Fibroblast of lung (primary cell): Measurements from ENCODE around the gene ARVCF. TPM values are rescaled to one million over a fixed set of nuclear protein-coding genes. Genes with fewer than 3 reads are reported as not detected.

Experiments used
- DNase-seq, 2 donors: peaks; one replicate each; pipeline versions ENCODE4 v3.0.0 to v3.0.0-alpha.2; 2010; ENCODE audit warnings: low read depth in 2 of 2
- H2AFZ ChIP-seq: 2 replicates; pipeline ENCODE4 v1.5.1; 2012; ENCODE audit warnings: low read length, control low read depth, inconsistent platforms
- H3K27ac ChIP-seq: 2 replicates; pipeline ENCODE4 v1.5.1; 2011; ENCODE audit warnings: low read length, control low read depth; ENCODE audit not compliant: insufficient read depth
- H3K27me3 ChIP-seq: 2 replicates; pipeline ENCODE4 v1.5.1; 2011; ENCODE audit warnings: mild to moderate bottlenecking, low read length; ENCODE audit not compliant: control insufficient read depth, insufficient read depth
- H3K36me3 ChIP-seq: 2 replicates; pipeline ENCODE4 v1.5.1; 2011; ENCODE audit warnings: low read length; ENCODE audit not compliant: control insufficient read depth, insufficient read depth
- H3K4me1 ChIP-seq: 2 replicates; pipeline ENCODE4 v1.5.1; 2011; ENCODE audit warnings: low read length; ENCODE audit not compliant: control insufficient read depth, insufficient read depth; ENCODE audit errors: extremely low read depth
- H3K4me2 ChIP-seq: 2 replicates; pipeline ENCODE4 v1.5.1; 2011; ENCODE audit warnings: low read length, control low read depth; ENCODE audit not compliant: insufficient read depth; ENCODE audit errors: extremely low read depth
- H3K4me3 ChIP-seq, 4 experiments: fragments of 200-600 bp in 1 of 4; sonication (generic) in 1 of 4; replicated peaks in 1 of 4; 2 replicates each; pipeline ENCODE4 v1.5.1; 2011 to 2016; ENCODE audit warnings: low read length in 4 of 4, low read depth in 3 of 4, mild to moderate bottlenecking in 3 of 4, control low read depth in 2 of 4, inconsistent platforms in 1 of 4, mixed read lengths in 1 of 4; ENCODE audit not compliant: insufficient read depth in 1 of 4; ENCODE audit errors: control extremely low read depth in 1 of 4
- H3K79me2 ChIP-seq: 2 replicates; pipeline ENCODE4 v1.5.1; 2012; ENCODE audit warnings: mild to moderate bottlenecking, low read length, inconsistent platforms; ENCODE audit not compliant: control insufficient read depth, insufficient read depth
- H3K9ac ChIP-seq: 2 replicates; pipeline ENCODE4 v1.5.1; 2011; ENCODE audit warnings: mild to moderate bottlenecking, low read length, control low read depth; ENCODE audit not compliant: insufficient read depth
- H3K9me3 ChIP-seq: 2 replicates; pipeline ENCODE4 v1.5.1; 2012; ENCODE audit warnings: low read depth, low read length; ENCODE audit not compliant: control insufficient read depth, insufficient read depth
- H4K20me1 ChIP-seq: 2 replicates; pipeline ENCODE4 v1.5.1; 2011; ENCODE audit warnings: low read length; ENCODE audit not compliant: control insufficient read depth, insufficient read depth; ENCODE audit errors: extremely low read depth
- EZH2 ChIP-seq: IDR thresholded peaks from 2 replicates; pipeline ENCODE4 v1.5.1; 2012; ENCODE audit warnings: low read length, control low read depth, mild to moderate bottlenecking; ENCODE audit errors: missing control alignments
- polyA plus RNA-seq, 2 donors: library from polyadenylated mRNA; depleted of rRNA in 1 of 2; stranded (reverse) in 1 of 2; unstranded in 1 of 2; fragments of >200 nt; gene quantifications; 2 replicates each; pipeline ENCODE4 v1.2.1, GENCODE V29; 2011 to 2012; ENCODE audit warnings: missing spikeins in 1 of 2
- total RNA-seq: library from RNA; depleted of rRNA; stranded (reverse); fragments of >200 nt; gene quantifications from 2 replicates; pipeline ENCODE4 v1.2.1, GENCODE V29; 2014
- TF ChIP-seq, protein P1 (sequence below), 2 donors: IDR thresholded peaks in 1 of 2; conservative IDR thresholded peaks in 1 of 2; 1 replicate in 1 of 2; 2 replicates in 1 of 2; pipeline ENCODE4 v1.5.1; 2011 to 2012; ENCODE audit warnings: low read length in 2 of 2, control low read depth in 1 of 2, inconsistent platforms in 1 of 2, low read depth in 1 of 2, mild to moderate bottlenecking in 1 of 2

ARVCF gene
- total and polyA plus RNA-seq, 2 donors (not counting 1 experiment from before 2014, with no cell fraction given): 2.0 to 15.7 TPM

DNA sequence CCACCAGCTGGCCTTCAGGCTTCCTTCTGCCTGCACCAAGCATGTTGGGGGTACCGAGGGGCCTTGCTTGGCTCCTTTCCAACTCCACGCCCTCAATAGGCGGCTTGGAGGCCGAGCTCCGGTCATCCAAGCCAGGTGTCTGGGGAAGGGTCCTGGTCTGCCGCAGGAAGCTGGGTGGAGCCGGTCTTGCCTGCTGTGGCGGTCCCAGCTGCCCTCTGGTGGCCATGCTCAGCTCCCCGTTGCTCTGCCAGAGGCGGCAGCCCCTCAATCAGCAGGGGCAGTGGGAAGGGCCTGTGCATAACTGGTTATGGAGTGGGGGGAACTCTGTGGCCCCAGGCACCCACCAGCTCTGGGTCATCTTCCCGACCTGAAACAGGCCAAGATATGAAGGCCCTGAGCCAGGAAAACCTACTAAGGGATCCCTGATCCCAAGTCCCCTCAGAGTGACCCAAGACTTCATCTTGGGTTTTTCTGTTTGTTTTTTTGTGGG lies 3.2 kb downstream of the ARVCF start:
- no peak overlapping the region for H3K4me2 ChIP-seq
- H3K36me3 ChIP-seq: no peaks in the 10 kb centered on the region
- TF ChIP-seq EZH2: peak; percentile 31
- TF ChIP-seq, protein P1, sequence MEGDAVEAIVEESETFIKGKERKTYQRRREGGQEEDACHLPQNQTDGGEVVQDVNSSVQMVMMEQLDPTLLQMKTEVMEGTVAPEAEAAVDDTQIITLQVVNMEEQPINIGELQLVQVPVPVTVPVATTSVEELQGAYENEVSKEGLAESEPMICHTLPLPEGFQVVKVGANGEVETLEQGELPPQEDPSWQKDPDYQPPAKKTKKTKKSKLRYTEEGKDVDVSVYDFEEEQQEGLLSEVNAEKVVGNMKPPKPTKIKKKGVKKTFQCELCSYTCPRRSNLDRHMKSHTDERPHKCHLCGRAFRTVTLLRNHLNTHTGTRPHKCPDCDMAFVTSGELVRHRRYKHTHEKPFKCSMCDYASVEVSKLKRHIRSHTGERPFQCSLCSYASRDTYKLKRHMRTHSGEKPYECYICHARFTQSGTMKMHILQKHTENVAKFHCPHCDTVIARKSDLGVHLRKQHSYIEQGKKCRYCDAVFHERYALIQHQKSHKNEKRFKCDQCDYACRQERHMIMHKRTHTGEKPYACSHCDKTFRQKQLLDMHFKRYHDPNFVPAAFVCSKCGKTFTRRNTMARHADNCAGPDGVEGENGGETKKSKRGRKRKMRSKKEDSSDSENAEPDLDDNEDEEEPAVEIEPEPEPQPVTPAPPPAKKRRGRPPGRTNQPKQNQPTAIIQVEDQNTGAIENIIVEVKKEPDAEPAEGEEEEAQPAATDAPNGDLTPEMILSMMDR (conservative IDR thresholded peaks at IDR 0.05 in 1 of 2, IDR thresholded peaks at IDR 0.05 in 1 of 2; ENCODE audit: low read depth in 1 of 2, low read length in 2 of 2): peak; percentile 77 to 81
- no peaks in the 10 kb centered on the region for H3K4me1 ChIP-seq
- H3K27me3 ChIP-seq: peaks cover 11% of the 10 kb centered on the region
- H2AFZ ChIP-seq: no peak overlapping the region
- DNase-seq: peak; percentile 48 to 52
- no peaks in the 10 kb centered on the region for H3K9me3 ChIP-seq
- no peak overlapping the region for H3K4me3 ChIP-seq
- H4K20me1 ChIP-seq: no peaks in the 10 kb centered on the region
- no peaks in the 10 kb centered on the region for H3K79me2 ChIP-seq
- H3K27ac ChIP-seq: no peak overlapping the region
- H3K9ac ChIP-seq: no peak overlapping the region

DNA sequence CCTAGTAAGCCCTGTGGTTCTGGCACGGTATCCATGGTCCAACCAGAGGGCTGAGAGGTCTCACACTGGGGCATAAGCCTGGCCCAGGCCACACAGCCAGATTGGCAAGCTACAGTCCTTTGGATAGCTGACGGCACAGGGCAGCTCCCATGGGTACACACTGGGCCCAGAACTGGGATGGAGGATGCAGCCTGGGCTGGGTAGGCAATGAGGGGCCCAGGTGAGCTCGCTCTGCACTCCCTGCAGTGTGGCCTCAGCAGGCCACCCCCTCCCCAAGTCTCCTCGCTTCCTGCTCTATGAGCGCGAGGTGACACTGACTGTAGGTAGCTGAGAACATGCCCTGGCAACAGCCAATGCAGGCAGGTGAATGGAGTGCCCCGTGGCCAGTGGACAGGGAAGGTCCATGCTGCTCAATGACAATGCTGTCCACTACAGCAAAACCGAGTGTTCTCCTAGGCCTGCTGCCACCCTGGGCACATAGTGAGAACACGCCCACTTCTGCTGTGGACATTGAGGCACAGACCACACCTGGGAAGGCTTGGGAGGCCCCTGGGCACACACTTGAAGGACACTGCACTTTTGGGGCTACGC lies 3.8 kb downstream of the ARVCF start:
- Histone ChIP-seq H3K36me3 (no peaks in the 10 kb centered on the region), H3K4me3 (no peak overlapping the region), H3K9me3 (no peaks in the 10 kb centered on the region), H4K20me1 (no peaks in the 10 kb centered on the region), H3K79me2 (no peaks in the 10 kb centered on the region), H3K9ac (no peak overlapping the region), H3K27ac (no peak overlapping the region), H3K4me2 (no peak overlapping the region), H2AFZ (no peak overlapping the region), H3K27me3 (peaks cover 7% of the 10 kb centered on the region), H3K4me1 (no peaks in the 10 kb centered on the region)
- no peak for TF ChIP-seq EZH2
- TF ChIP-seq, protein P1 (conservative IDR thresholded peaks at IDR 0.05 in 1 of 2, IDR thresholded peaks at IDR 0.05 in 1 of 2; ENCODE audit: low read depth in 1 of 2, low read length in 2 of 2): no peak
- no peak for DNase-seq

- H3K79me2 ChIP-seq: no peaks in the 10 kb centered on the region
- no peak overlapping the region for H3K4me3 ChIP-seq
- H3K36me3 ChIP-seq: no peaks in the 10 kb centered on the region
- DNase-seq: no peak
- no peaks in the 10 kb centered on the region for H3K4me1 ChIP-seq
- no peak overlapping the region for H2AFZ ChIP-seq
- H3K27me3 ChIP-seq: peaks cover 7% of the 10 kb centered on the region
- TF ChIP-seq, protein P1 (conservative IDR thresholded peaks at IDR 0.05 in 1 of 2, IDR thresholded peaks at IDR 0.05 in 1 of 2; ENCODE audit: low read depth in 1 of 2, low read length in 2 of 2): no peak
- no peak overlapping the region for H3K4me2 ChIP-seq
- no peaks in the 10 kb centered on the region for H4K20me1 ChIP-seq
- no peak overlapping the region for H3K27ac ChIP-seq
- H3K9ac ChIP-seq: no peak overlapping the region
- H3K9me3 ChIP-seq: no peaks in the 10 kb centered on the region
These were observed 4.5 kb downstream of the ARVCF start for GRCh38 chr22:20011993-20012740.
